GM12878 (cell line): ENCODE data around the gene PDE6D. TPM values are rescaled to one million over a fixed set of nuclear protein-coding genes. Genes with fewer than 3 reads are reported as not detected.

Experiments
- ATAC-seq: fragments of 200-7000 bp; cut with Tn5 transposase; 3 replicates; pipeline ENCODE4 v1.9.1; 2020; ENCODE audit warnings: mild to moderate bottlenecking, moderate library complexity
- BruUV-seq: library from RNA; stranded (reverse); fragments of 400-500 nt; replicated peaks from 2 replicates; lab custom pipeline; 2021; lab: Mats Ljungman, UMichigan
- CTCF ChIA-PET: fragments of 300-600 bp; sonication (Branson Sonifier 250); formaldehyde crosslinking; extraction: SDS; loops from one replicate; lab custom pipeline; 2021; ENCODE audit warnings: inconsistent platforms; lab: Yijun Ruan, JAX
- POLR2A ChIA-PET: fragments of 350-600 bp; formaldehyde crosslinking; extraction: SDS; loops from one replicate; lab custom pipeline; 2021; ENCODE audit warnings: inconsistent platforms; lab: Charles Lee
- RAD21 ChIA-PET: fragments of 300-600 bp; sonication (Branson Sonifier 250); formaldehyde crosslinking; loops from one replicate; lab custom pipeline; 2023; ENCODE audit warnings: antibody characterized with exemption; ENCODE audit not compliant: unreplicated experiment; lab: Charles Lee
- SMC1A ChIA-PET: fragments of 300-600 bp; sonication (Branson Sonifier 250); formaldehyde crosslinking; loops from one replicate; lab custom pipeline; 2023; ENCODE audit not compliant: unreplicated experiment, uncharacterized antibody; lab: Charles Lee
- DNase-seq: peaks from one replicate; pipeline ENCODE4 v3.0.0-alpha.2; 2011; ENCODE audit warnings: low read depth, low spot score
- FAIRE-seq: peaks from 3 replicates; lab custom pipeline; 2011; peaks lifted over from hg19 to GRCh38; lab: Jason Lieb, UNC
- H2AFZ ChIP-seq: 2 replicates; pipeline ENCODE4 v1.6.0; 2011; ENCODE audit warnings: low read depth, low read length, control low read depth; ENCODE audit not compliant: control insufficient read depth
- H3K27ac ChIP-seq: 2 replicates; pipeline ENCODE4 v1.5.1; 2011; ENCODE audit warnings: control low read depth; ENCODE audit not compliant: control insufficient read depth, insufficient read depth
- H3K27me3 ChIP-seq, 2 experiments: replicated peaks in 1 of 2; 2 replicates each; pipeline versions ENCODE4 v1.6.0 to v1.6.1; 2011; ENCODE audit warnings: low read length in 1 of 2; ENCODE audit not compliant: control insufficient read depth in 2 of 2, insufficient read depth in 2 of 2
- H3K36me3 ChIP-seq, 2 experiments: 2 replicates each; pipeline ENCODE4 v1.5.1; 2011; ENCODE audit warnings: low read length in 1 of 2; ENCODE audit not compliant: control insufficient read depth in 2 of 2, insufficient read depth in 2 of 2
- H3K4me1 ChIP-seq: 2 replicates; pipeline ENCODE4 v1.6.1; 2011; ENCODE audit warnings: mild to moderate bottlenecking, low read length, moderate library complexity, mixed read lengths; ENCODE audit not compliant: control insufficient read depth, insufficient read depth
- H3K4me2 ChIP-seq: 2 replicates; pipeline ENCODE4 v1.6.0; 2011; ENCODE audit warnings: control low read depth; ENCODE audit not compliant: control insufficient read depth, insufficient read depth
- H3K4me3 ChIP-seq: fragments of 200-600 bp; sonication (generic); 2 replicates; pipeline ENCODE4 v1.5.1; 2016
- H3K79me2 ChIP-seq: 2 replicates; pipeline ENCODE4 v1.6.0; 2011; ENCODE audit warnings: low read length; ENCODE audit not compliant: control insufficient read depth, insufficient read depth
- H3K9ac ChIP-seq: 2 replicates; pipeline ENCODE4 v1.8.0; 2011; ENCODE audit warnings: low read length, control low read depth, mixed read lengths; ENCODE audit not compliant: control insufficient read depth, insufficient read depth
- H3K9me3 ChIP-seq: replicated peaks from 3 replicates; pipeline ENCODE4 v1.5.1; 2011; ENCODE audit warnings: mild to moderate bottlenecking, low read length; ENCODE audit not compliant: control insufficient read depth, insufficient read depth
- H4K20me1 ChIP-seq: 2 replicates; pipeline ENCODE4 v1.6.0; 2011; ENCODE audit not compliant: control insufficient read depth, insufficient read depth
- ATF7 ChIP-seq: fragments of 450-650 bp; IDR thresholded peaks from 2 replicates; pipeline ENCODE4 v1.6.1; 2016; ENCODE audit warnings: low read depth, mild to moderate bottlenecking
- HCFC1 ChIP-seq: fragments of 150-350 bp; IDR thresholded peaks from 2 replicates; pipeline ENCODE4 v1.6.1; 2014; ENCODE audit warnings: low read length
- NR2C1 ChIP-seq: fragments of 450-650 bp; IDR thresholded peaks from 2 replicates; pipeline ENCODE4 v1.6.1; 2017; ENCODE audit warnings: antibody characterized with exemption, mild to moderate bottlenecking, moderate library complexity
- PBX3 ChIP-seq: IDR thresholded peaks from 2 replicates; pipeline ENCODE4 v1.6.1; 2011; ENCODE audit warnings: mild to moderate bottlenecking, low read depth, low read length, moderate library complexity; ENCODE audit not compliant: insufficient replicate concordance
- SKIL ChIP-seq: fragments of 450-650 bp; IDR thresholded peaks from 2 replicates; pipeline ENCODE4 v1.6.1; 2017; ENCODE audit warnings: mild to moderate bottlenecking, low read depth, inconsistent platforms; ENCODE audit not compliant: poor library complexity, severe bottlenecking
- SMAD5 ChIP-seq: IDR thresholded peaks from 2 replicates; pipeline ENCODE4 v1.6.1; 2016; ENCODE audit warnings: antibody characterized with exemption, low read depth
- ZNF274 ChIP-seq: IDR thresholded peaks from one replicate; pipeline ENCODE4 v1.8.0; 2011; ENCODE audit not compliant: insufficient read length, insufficient read depth
- WGBS: methylation state at CpG from one replicate; pipeline ENCODE4 v1.1.6; 2016; ENCODE audit warnings: low lambda C conversion rate; ENCODE audit not compliant: insufficient replicate concordance, insufficient coverage; ENCODE audit errors: missing lambda C conversion rate; 5-methylcytosine and 5-hydroxymethylcytosine counted together
- in situ Hi-C: fragments of 300-500 bp; cut with MboI; formaldehyde crosslinking; loops from 9 replicates; pipeline ENCODE4 v1.14.3; 2018; ENCODE audit warnings: mixed read lengths
- intact Hi-C: fragments of 100-400 bp; cut with micrococcal nuclease; formaldehyde crosslinking; loops from one replicate; pipeline ENCODE4 v1.14.2; 2022; ENCODE audit not compliant: unreplicated experiment
- polyA plus RNA-seq, 11 experiments: library from polyadenylated mRNA; depleted of rRNA in 4 of 11; unstranded in 6 of 11; stranded (reverse) in 5 of 11; fragments of >200 nt; fragmentation: Nextera tagmentation in 4 of 11; fragmentation: Illumina TruSeq in 1 of 11; extraction: Ambion mirVana in 4 of 11; extraction: Trizol in 1 of 11; gene quantifications; 1 replicate in 1 of 11; 2 replicates in 10 of 11; pipeline versions ENCODE4 v1.2.1 to v1.2.3, GENCODE V29; 2011 to 2016; ENCODE audit warnings: inconsistent platforms in 2 of 11, missing spikeins in 2 of 11, low read depth in 1 of 11
- total RNA-seq, 4 experiments: library from RNA; depleted of rRNA in 3 of 4; stranded (reverse); fragments of >200 nt in 3 of 4; fragmentation: Illumina TruSeq in 1 of 4; extraction: Trizol in 1 of 4; gene quantifications; 2 replicates each; pipeline versions ENCODE4 v1.2.1 to v1.2.3, GENCODE V29; 2013 to 2021

Gene PDE6D
- total and polyA plus RNA-seq, 10 of the 15 experiments (the other 5 are each of a cell fraction or from before 2014, with no cell fraction given): 8.2 to 69.4 (median 56.2) TPM

- no peak overlapping the region for H3K4me2 ChIP-seq
Measured at GRCh38 chr2:231752061-231752460, 29.0 kb downstream of the PDE6D start.

More at GRCh38 chr2:231752061-231752460, 29.0 kb downstream of the PDE6D start:
- no peaks in the 10 kb centered on the region for H3K9me3 ChIP-seq
- ChIA-PET CTCF (interaction anchor here (1.2 kb wide), 1 partner anchor 31 kb away, joined by 3 read pairs; no protein-coding TSS in a partner anchor), POLR2A (no interaction called here), SMC1A (interaction anchor here (0.6 kb wide), 2 partner anchors 21 to 62 kb away, joined by 3 read pairs; no protein-coding TSS in a partner anchor), RAD21 (no interaction called here)
- no peak for DNase-seq
- ATAC-seq: no peak
- intact Hi-C loops (no loop called here), in situ Hi-C loops (no loop called here)
- H4K20me1 ChIP-seq: no peaks in the 10 kb centered on the region
- H3K36me3 ChIP-seq: no peaks in the 10 kb centered on the region
- TF ChIP-seq SKIL (no peak), NR2C1 (no peak), HCFC1 (no peak), ATF7 (no peak), SMAD5 (no peak), PBX3 (no peak), ZNF274 (no peak)
- no peak overlapping the region for H3K27ac ChIP-seq
- H3K4me3 ChIP-seq: no peak overlapping the region
- H2AFZ ChIP-seq: no peak overlapping the region
- H3K9ac ChIP-seq: no peak overlapping the region
- H3K4me1 ChIP-seq: no peaks in the 10 kb centered on the region
- no peaks in the 10 kb centered on the region for H3K27me3 ChIP-seq
- WGBS: 94% methylated on average over 2 of the region's 2 CpGs
- FAIRE-seq: no peak
- no peaks in the 10 kb centered on the region for H3K79me2 ChIP-seq
- BruUV-seq: no TSS peak
